DND-41 (cell line): ENCODE results near the gene MICU2.

Experiments
- ATAC-seq: fragments of 200-7000 bp; cut with Tn5 transposase; 3 replicates; pipeline ENCODE4 v1.9.1; 2021; ENCODE audit warnings: low read depth; ENCODE audit not compliant: insufficient read depth
- DNase-seq: peaks from one replicate; pipeline ENCODE4 v3.0.0-alpha.2; 2020
- H2AFZ ChIP-seq: 2 replicates; pipeline ENCODE4 v1.6.0; 2012; ENCODE audit warnings: low read depth, low read length
- H3K27ac ChIP-seq: 2 replicates; pipeline ENCODE4 v1.5.1; 2012; ENCODE audit warnings: low read length, inconsistent platforms
- H3K27me3 ChIP-seq: fragments of 200-600 bp; sonication (generic); 2 replicates; pipeline ENCODE4 v1.6.0; 2012; ENCODE audit warnings: low read length, mild to moderate bottlenecking, inconsistent platforms; ENCODE audit not compliant: insufficient read depth, poor library complexity
- H3K36me3 ChIP-seq: 2 replicates; pipeline ENCODE4 v1.5.1; 2012; ENCODE audit warnings: low read length, inconsistent platforms; ENCODE audit not compliant: insufficient read depth
- H3K4me1 ChIP-seq: 2 replicates; pipeline ENCODE4 v1.5.1; 2012; ENCODE audit warnings: mild to moderate bottlenecking, low read length; ENCODE audit not compliant: insufficient read depth
- H3K4me2 ChIP-seq: 2 replicates; pipeline ENCODE4 v1.6.0; 2012; ENCODE audit warnings: mild to moderate bottlenecking, moderate library complexity, low read length, inconsistent platforms; ENCODE audit not compliant: insufficient read depth
- H3K4me3 ChIP-seq, 2 experiments: fragments of 200-600 bp in 1 of 2; shearing (Covaris generic) in 1 of 2; 2 replicates each; pipeline ENCODE4 v1.5.1; 2012 to 2016; ENCODE audit warnings: inconsistent platforms in 2 of 2, low read length in 2 of 2, mild to moderate bottlenecking in 2 of 2, low read depth in 1 of 2, moderate library complexity in 1 of 2
- H3K79me2 ChIP-seq: 2 replicates; pipeline ENCODE4 v1.6.0; 2012; ENCODE audit warnings: low read length, inconsistent platforms; ENCODE audit not compliant: insufficient read depth
- H3K9ac ChIP-seq: 2 replicates; pipeline ENCODE4 v1.6.0; 2012; ENCODE audit warnings: low read depth, mild to moderate bottlenecking, inconsistent platforms, low read length, moderate library complexity
- H3K9me3 ChIP-seq: 2 replicates; pipeline ENCODE4 v1.5.1; 2012; ENCODE audit warnings: low read length, moderate library complexity, mild to moderate bottlenecking, inconsistent platforms; ENCODE audit not compliant: insufficient read depth, severe bottlenecking
- H4K20me1 ChIP-seq: 2 replicates; pipeline ENCODE4 v1.6.0; 2012; ENCODE audit warnings: low read length; ENCODE audit not compliant: insufficient read depth
- CTCF ChIP-seq: IDR thresholded peaks from 2 replicates; pipeline ENCODE4 v1.5.1; 2012; ENCODE audit warnings: borderline replicate concordance, low read length, moderate library complexity, mild to moderate bottlenecking; ENCODE audit not compliant: poor library complexity, severe bottlenecking; ENCODE audit errors: extremely low read depth
- EZH2 ChIP-seq: IDR thresholded peaks from 3 replicates; pipeline ENCODE4 v1.6.1; 2012; ENCODE audit warnings: borderline replicate concordance, low read depth, mild to moderate bottlenecking, moderate library complexity, low read length, inconsistent platforms; ENCODE audit not compliant: severe bottlenecking

Gene MICU2

GRCh38 chr13:21613791-21614190 lies 9.8 kb upstream of the MICU2 start:
- no peak overlapping the region for H2AFZ ChIP-seq
- no peak for ATAC-seq

GRCh38 chr13:21611385-21611784 lies 7.4 kb upstream of the MICU2 start:
- H3K27me3 ChIP-seq, result peaks cover 4% of the 10 kb centered on the region
- peaks cover 3% of the 10 kb centered on the region for H3K4me1 ChIP-seq
- no peak overlapping the region for H3K4me3 ChIP-seq
- no peaks in the 10 kb centered on the region for H4K20me1 ChIP-seq
- no peak for TF ChIP-seq EZH2
- no peak for TF ChIP-seq CTCF
- H3K36me3 ChIP-seq, result no peaks in the 10 kb centered on the region
- no peak overlapping the region for H3K4me2 ChIP-seq
- no peak overlapping the region for H3K9ac ChIP-seq
- no peaks in the 10 kb centered on the region for H3K79me2 ChIP-seq
- ATAC-seq, result no peak
- H2AFZ ChIP-seq, result no peak overlapping the region
- no peak for DNase-seq
- no peaks in the 10 kb centered on the region for H3K9me3 ChIP-seq
- no peak overlapping the region for H3K27ac ChIP-seq

More at GRCh38 chr13:21613791-21614190, 9.8 kb upstream of the MICU2 start:
- Histone ChIP-seq H3K9ac (no peak overlapping the region), H3K27me3 (peaks cover 4% of the 10 kb centered on the region), H4K20me1 (no peaks in the 10 kb centered on the region), H3K79me2 (no peaks in the 10 kb centered on the region), H3K4me3 (no peak overlapping the region), H3K36me3 (no peaks in the 10 kb centered on the region), H3K4me1 (peaks cover 6% of the 10 kb centered on the region), H3K27ac (no peak overlapping the region), H3K9me3 (no peaks in the 10 kb centered on the region), H3K4me2 (no peak overlapping the region)
- no peak for TF ChIP-seq EZH2
- TF ChIP-seq CTCF, result no peak
- no peak for DNase-seq

- Histone ChIP-seq H2AFZ (no peak overlapping the region), H3K9ac (no peak overlapping the region), H3K4me1 (no peaks in the 10 kb centered on the region), H3K27me3 (peaks cover 4% of the 10 kb centered on the region), H3K36me3 (no peaks in the 10 kb centered on the region), H3K4me2 (no peak overlapping the region), H4K20me1 (no peaks in the 10 kb centered on the region), H3K9me3 (no peaks in the 10 kb centered on the region), H3K27ac (no peak overlapping the region), H3K4me3 (no peak overlapping the region), H3K79me2 (no peaks in the 10 kb centered on the region)
- DNase-seq (no peak), ATAC-seq (no peak)
- TF ChIP-seq CTCF (no peak), EZH2 (no peak)
These were observed 6.7 kb upstream of the MICU2 start for GRCh38 chr13:21610687-21611086.

- peaks cover 8% of the 10 kb centered on the region for H3K4me1 ChIP-seq
- H3K9me3 ChIP-seq, result no peaks in the 10 kb centered on the region
- no peak overlapping the region for H3K4me2 ChIP-seq
- no peak overlapping the region for H3K9ac ChIP-seq
- DNase-seq (no peak), ATAC-seq (no peak)
- no peaks in the 10 kb centered on the region for H3K79me2 ChIP-seq
- H2AFZ ChIP-seq, result no peak overlapping the region
- no peak overlapping the region for H3K4me3 ChIP-seq
- no peak overlapping the region for H3K27ac ChIP-seq
- H4K20me1 ChIP-seq, result no peaks in the 10 kb centered on the region
- no peaks in the 10 kb centered on the region for H3K36me3 ChIP-seq
- TF ChIP-seq CTCF (no peak), EZH2 (no peak)
- peaks cover 4% of the 10 kb centered on the region for H3K27me3 ChIP-seq
These were observed 5.0 kb upstream of the MICU2 start for GRCh38 chr13:21608961-21609360.
